NK-92 (cell line): Measurements from ENCODE around the gene EML1.

Experiments
- DNase-seq: peaks from one replicate; lab custom pipeline; 2025; ENCODE audit not compliant: unreplicated experiment; lab: John Stamatoyannopoulos, UW

EML1 gene

DNA sequence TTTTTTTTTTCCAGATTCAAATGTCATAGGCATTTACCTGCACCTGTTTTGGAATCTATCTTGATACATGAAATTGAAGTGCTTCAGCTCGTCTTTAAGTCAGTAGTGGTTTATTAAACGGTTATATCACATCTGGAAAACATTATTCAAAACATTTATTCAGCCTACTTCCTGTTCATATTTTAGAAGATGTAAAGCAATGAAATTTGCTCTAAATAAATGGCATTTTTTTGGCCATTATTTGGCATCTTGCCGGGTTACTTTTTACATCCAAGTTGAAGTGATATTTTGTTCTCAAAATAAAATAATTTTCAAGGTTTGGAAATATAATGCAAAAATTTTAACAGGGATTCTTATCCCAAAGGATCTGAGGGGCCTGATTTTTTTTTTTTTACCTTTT lies 103.1 kb downstream of the EML1 start:
- DNase-seq = no peak

DNA sequence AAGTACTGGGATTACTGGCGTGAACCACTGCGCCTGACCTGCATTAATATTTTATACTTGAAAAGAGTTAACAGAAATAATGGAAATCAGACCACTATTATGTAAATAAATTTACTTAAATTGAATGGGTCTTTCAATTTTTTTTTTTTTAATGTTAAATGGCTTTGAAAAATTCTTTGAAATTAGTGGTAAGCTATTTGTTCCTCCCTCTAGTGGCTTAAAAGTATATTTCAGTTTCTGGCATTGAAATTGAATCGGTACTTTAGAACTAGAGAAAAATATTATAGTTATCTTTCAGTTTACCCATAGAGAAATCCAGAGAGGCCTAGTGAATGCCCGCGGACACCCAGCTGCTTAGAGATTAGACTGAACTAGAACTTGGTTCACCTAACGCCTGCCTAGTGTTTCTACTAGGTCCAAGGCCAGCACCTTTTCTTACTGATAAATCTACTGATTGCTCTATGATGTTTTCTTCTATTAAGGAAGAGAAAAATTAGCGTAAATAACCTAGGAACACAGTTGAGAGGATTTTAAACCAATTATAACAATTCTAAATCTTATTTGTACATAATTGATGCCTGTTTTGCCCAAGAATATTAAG lies 106.5 kb downstream of the EML1 start:
- no peak for DNase-seq

DNA sequence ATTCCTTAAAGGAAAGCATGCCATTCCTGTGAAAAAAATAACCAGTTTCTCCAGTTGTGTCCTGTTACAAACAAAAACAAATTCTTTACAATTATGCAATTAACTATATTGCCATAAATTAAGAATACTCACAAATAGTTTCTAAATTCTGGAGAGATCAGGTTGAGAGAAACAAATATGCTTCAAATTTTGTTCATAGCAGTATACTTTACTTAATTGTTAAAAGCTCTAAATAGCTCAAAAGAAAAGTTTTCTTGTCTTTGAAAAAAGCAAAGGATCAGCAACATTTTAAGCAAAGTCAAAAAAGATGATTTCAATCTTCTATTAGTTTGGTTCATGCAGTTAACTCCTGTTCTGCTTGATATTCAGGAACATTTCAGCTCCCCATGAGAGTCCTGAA lies 109.7 kb downstream of the EML1 start:
- no peak for DNase-seq

DNA sequence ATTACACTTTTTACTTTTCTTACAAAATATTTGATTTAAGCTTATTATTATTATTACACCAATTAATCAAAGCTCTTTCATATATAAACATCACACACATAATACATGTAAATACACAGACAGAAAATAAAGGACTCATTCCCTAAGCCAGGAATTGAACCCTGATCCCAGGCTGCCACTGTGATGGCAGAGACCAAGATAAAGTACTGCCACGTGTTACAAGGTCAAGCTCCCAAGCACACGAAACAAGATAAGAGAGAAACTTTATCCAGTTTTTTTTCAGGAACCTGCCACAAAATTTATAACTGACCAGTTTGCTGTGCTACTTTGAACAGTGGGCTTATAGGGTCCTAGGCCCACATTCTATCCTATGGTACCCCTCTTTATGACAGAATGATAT lies 111.3 kb downstream of the EML1 start:
- DNase-seq = no peak

DNA sequence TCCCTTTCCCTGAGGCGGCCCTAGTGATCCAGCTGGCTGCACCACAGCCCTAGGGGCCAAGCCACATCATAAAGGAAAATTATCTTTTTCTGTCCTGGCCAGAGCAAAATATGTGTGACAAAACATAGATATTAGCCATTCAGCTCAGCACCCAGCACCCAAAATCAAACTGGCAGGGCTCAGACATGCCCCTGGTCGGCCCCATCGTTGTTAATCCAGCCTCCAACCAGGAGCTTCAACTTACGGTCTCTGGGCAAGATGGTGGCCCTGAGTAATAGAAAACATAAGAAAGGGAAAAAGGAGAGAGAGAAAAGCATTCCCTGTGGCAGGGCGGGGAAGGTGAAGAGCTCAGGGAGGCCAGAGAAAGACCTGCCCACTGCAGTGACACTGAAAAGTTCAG lies 111.9 kb downstream of the EML1 start:
- no peak for DNase-seq

DNA sequence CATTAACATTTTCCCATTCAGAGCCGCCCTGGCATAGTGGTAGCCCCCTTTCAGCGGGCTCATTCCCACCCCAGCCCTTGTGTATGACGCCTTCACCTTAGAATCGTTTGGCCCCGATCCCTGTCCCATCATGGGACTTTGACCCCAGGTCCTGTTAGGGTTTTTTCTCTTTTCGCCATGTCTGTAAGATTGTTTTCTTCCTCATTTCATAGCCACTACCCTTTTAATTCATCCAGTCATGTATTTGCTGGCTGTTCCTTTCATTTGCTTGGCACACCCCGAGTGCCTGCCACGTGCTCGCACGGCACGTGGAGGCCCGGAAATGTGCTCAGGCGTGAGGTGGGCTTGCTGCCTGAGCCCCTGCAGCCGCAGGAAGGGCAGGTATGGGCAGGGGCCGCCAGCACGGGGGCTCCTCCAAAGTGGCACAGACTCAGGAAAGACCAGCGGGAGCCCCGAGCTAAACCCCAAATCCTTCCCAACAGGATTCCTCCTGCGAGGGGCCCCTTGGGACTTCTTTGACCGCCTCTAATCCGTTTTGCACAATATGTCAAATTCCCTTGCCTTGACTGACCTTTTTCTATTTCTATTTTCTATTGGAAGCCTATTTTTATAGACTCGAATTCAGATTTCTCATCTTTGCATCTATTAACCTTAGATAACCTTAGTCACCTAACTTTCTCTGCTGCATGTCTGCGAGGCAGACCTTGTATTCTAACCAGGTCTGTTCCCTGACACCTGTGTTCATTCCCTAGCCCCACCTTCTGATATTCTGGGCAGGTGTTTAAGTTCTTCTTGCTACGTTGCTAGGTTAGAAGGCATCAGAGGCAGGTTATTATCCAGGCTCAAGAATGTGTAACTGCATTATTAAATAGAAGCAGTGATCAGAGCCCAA lies 114.8 kb downstream of the EML1 start:
- DNase-seq = no peak

DNA sequence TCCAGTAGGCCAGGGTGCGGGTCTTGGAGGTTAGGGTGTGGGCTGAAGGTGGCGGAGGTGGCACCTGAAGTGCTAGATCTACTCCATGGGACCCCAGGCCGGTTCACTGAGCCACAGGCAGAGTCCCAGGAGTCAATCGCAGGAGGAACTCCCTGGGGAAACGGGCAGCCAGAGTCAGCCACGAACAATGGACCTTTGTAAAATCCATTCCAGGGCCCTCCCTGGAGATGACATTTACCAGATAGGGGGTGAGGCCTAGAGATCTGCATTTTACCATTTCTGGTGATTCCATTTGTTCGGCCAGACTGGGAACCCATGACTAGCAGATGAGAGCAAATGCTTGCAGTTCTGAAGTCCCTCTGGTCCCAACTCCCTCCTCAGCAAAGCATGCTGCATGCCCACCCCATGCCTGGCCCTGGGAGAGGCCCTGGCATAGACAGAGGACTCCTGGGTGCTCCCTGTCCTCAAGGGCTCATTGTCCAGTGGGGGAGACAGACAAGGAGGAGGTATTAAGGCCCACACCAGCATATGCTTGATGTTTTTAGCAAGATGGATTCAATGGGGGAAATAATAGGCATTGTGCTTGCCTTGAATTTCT lies 115.5 kb downstream of the EML1 start:
- no peak for DNase-seq

DNA sequence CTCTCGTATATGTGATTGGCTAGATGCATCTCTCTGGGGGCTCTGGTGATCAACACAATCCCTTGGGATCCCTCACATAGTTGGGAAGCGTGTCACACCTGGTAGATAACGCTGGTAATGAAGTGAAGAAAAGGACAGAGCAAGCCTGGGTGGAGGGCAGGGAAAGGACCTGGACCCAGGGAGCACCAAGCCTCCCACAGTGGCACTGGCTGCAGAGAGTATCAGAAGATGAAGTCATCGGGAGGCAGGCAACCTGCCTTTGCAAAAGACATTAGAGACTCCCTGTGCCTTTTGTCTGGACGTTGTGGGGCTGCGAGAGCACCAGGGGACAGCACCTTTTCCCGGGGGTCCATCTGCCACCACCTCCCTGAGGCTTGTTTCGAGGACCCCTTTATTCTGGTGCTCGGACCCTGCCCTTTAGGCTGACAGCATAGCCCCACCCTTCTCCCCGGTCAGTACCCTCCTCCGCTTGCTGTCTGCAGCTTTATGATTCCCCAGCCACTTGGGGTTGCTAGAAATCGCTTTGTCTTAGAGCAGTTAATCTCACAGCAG lies 116.4 kb downstream of the EML1 start:
- no peak for DNase-seq

DNA sequence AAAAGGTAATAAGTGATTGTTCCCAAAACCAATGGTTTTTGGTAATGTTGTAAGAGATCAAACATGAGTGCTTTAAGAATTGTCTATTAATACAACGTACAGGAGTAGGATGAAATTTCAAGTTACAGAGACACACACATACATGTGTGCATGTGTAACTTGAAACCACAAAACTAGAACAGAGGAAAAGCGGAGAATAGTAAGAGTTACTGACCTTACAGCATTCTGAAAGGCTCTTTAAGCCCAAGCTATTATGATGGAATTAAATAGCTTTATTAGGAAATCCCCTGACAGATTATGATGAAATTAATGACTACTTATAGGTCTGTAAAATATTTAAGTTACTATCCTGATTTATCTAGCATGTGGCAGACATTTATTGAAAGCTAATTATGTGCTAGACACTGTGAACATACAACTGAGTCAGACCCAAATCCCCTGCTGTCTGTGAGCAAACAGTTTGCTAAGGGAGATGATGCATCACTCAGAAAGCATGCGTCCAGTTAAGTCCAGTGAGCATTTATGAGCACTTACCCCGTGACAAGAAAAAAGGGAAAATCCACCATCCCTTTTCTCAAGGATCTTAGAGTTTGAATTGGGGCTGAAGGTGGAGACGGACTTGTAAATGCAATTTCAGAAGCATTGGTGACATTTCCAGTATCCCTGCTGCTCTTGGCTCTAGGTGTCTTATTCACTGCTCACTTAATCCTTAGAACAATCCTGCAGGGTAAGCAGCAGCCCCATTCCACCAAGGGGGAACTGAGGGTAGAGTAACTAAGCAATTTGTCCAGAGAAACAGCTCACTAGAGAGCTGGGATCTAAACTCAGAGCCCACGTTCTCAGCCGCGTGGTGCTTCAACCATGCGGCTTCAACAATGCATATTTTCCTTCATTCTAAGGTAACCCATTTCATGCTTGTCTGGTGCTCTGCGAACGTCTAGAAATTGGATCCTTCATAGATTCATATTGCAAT lies 117.4 kb downstream of the EML1 start:
- DNase-seq = no peak

DNA sequence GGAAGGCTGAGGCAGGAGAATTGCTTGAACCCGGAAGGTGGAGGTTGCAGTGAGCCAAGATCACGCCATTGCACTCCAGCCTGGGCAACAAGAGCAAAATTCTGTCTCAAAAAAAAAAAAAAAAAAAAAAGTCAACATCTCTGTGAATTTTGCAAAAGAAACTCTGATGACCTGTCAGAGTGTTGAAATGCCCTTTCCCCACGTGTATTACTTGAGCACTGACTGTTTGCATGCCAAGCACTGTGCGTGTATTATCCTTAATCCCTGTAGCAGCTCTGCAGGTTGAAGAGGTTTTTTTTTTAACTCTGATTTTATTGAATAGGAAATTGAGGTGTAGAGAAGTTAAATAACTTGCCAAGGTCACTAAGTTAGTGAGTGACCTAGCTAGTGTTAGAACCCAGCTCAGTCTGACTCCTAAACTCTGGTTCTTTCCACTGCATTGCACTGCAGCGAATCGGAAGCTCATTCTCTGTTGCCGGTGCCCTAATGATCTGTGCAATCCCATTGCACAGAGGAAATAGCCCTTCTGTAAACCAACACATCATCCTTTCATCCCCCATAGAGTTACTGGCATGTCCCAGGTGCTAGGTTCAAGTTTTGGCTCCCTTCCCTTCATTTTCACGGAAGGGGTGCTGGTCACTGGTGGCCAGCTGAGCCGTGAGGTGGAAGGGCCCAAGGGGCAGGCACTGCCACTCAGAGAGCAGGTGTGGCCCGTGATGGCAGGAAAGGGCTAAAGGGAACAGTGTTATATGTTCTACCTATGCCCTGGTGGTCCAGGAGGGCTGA lies 122.3 kb downstream of the EML1 start:
- DNase-seq = no peak

DNA sequence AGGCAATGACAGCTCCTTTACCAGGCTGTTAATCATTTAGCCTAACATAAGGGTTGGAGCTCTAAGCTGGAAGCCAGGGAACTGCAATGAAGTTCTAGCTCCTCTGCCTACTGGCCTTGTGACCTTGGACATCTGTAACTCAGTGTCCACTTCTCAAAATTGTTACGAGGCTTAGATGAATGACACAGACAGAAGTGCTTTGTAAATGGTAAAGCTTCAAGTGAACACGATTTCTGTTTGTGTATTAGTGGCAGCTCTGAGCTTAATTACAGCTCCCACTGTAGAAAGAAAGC lies 122.8 kb downstream of the EML1 start:
- DNase-seq = no peak

DNA sequence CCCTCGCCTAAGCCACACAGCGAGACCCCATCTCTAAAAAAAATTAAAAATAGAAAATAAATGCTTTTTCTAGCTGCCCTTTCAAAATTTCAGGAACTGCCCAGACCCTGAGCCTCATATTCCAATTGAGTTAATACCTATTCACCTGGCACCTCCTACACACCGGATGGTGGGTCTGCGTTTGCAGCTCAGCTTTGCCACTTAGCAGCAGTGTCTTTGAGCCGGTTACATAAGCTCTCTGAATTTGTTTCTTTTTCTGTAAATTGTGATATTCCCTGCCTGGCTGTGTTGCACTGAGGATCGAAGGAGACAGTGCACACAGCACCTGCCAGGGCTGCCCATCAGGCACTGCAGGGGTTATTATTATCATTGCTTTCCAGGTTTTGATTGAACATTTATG lies 125.6 kb downstream of the EML1 start:
- no peak for DNase-seq

DNA sequence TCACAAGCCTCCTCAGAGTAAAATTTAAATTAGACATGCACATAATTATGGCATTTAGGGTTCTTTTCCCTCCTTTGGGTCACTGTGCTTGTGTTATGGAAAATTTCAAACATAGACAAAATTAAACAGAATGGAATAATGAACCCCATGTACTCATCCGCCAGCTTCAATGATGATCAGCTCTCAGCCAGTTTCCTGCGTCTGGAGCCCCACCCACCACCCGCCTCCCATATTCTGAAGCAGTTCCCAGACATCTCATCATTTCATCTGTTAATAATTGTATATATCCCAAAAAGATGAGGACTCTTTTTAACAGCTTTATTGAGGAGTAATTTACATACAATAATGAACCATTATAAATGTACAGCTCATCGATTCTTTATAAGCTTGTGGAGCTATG lies 128.2 kb downstream of the EML1 start:
- no peak for DNase-seq

DNA sequence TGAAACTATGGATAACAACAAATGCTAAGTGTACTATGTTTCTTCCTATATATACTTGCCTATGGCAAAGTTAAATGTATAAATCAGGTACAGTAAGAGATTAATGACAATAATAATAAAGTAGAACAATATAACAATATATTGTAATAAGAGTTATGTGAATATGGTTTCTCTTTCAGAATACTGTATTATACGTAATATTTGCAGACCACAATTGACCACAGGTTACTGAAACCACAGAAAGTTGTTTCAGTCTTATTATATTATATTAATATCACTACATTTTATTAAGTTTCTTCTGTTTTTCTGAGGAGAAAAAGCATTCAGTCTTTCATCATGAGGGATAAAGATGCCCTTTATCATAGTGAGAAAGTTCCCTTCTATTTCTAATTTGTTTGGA lies 131.2 kb downstream of the EML1 start:
- DNase-seq = no peak

DNA sequence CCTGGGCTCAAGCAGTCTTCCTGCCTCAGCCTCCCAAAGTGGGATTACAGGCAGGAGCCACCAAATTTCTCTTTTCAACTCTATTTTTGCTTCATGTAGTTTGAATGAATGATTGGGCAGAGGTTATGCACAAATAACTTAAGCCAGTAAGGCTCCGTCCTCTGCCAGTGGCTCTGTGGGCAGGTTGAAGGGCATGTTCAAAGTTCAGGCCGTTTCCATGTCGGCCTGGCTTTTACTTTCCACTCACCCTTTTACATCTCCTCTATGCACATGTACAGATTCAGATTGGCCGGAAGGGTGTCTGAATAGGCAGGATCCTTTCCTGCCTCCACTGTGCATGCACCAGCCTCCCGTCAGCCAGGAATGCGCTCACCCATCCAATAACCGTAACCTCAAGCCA lies 132.3 kb downstream of the EML1 start:
- DNase-seq = no peak

DNA sequence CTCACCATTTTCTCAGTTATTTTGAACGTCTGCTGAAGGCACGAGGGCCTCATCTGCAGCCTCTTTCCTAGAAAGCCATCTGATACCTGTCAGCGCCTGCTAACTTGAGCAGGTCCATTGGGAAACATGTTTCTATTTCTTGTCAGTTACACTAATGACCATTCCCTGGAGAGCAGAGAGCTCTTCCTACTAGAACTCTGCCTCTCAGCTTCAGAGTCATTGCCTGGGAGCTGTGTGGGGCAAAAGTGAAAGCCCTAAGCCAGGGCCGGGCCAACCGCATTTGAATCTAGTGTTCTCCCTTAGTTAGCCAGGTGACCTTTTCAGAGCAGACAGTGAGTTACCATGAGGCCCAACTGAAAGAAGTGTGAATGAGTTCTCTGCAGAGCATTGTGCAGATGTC lies 135.8 kb downstream of the EML1 start:
- no peak for DNase-seq

DNA sequence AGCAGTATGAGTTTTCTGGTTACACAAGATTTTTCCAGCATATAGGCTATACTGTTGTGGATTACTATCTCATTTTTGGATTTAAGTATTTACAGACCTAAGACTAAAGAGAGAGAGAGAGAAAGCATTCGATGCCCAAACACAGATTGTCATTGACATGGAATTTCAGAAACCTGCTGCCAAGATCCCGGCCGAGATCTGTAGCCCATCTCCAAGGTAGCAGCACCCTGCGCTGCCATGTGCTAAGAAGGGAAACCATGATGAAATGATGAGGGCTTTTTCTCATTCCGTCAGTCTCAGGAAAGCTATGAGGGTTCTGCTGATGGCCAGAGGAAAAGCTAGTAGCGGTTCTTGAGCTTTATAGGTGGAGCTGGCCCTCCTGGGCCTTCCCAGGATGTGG lies 136.4 kb downstream of the EML1 start:
- no peak for DNase-seq

DNA sequence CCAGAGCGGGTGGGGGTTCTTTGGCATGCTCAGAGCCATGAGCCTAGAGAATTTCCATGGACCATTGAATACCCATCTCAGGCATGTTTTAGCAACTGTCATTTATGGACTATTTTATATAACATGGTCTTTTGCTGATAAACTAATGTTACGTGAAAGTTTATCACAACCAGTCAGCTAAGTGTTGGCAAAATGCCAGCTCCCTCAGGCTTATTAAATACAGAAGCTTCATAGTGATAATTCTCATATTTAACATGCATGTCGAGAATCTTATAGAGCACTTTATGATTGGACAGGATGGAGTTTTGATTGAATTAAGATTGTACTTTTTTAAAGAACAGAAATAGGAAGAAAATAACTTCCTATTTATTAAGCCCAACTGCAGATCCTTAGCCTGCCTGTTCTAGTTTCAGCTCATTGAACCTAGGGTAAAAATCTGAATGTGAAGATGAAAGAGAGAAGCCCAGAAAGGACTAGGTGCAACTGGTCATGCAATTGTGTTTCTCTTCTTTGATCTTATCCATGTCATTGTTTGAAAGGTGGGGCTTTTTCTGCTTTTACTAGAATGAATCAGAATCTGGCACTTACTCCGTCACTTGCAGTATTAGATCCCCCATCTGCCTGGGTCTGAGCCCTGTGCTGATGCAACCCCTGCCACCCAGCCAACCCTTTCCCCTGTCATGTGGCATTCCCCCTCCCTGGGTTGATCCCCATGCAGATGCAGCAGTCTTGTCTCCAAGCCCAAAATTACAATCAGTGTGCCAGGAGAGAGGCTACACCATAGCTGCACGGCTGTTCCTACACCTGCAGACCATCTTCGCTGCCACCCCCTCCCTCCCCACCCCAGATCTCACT lies 137.4 kb downstream of the EML1 start:
- DNase-seq = no peak

DNA sequence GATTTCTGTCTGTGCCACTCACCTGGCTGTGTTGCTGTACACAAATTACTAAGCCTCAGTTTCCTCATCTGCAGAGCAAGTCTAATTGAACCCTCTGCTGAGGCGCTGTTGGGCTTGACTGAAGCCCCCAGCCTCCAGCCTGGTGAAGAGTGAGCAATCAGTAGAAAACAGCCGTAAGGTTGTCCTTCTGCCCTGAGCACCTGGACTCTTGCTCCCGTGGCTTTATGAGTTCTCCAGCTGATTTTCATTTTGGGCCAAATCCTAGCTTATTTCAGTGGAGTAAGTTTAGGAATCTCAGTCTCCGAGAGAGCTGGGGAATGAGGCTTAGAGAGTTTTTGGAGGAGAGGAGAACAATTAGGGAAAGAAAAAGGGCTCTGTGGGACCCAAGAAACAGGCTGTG lies 138.1 kb downstream of the EML1 start:
- DNase-seq = no peak
